DND-41 (cell line): ENCODE measurements around the gene PAX1.

Source experiments
- EZH2 ChIP-seq: IDR thresholded peaks from 3 replicates; pipeline ENCODE4 v1.6.1; 2012; ENCODE audit warnings: borderline replicate concordance, low read depth, mild to moderate bottlenecking, moderate library complexity, low read length, inconsistent platforms; ENCODE audit not compliant: severe bottlenecking
- TF ChIP-seq, protein P1 (sequence below): IDR thresholded peaks from 2 replicates; pipeline ENCODE4 v1.5.1; 2012; ENCODE audit warnings: borderline replicate concordance, low read length, moderate library complexity, mild to moderate bottlenecking; ENCODE audit not compliant: poor library complexity, severe bottlenecking; ENCODE audit errors: extremely low read depth

DNA sequence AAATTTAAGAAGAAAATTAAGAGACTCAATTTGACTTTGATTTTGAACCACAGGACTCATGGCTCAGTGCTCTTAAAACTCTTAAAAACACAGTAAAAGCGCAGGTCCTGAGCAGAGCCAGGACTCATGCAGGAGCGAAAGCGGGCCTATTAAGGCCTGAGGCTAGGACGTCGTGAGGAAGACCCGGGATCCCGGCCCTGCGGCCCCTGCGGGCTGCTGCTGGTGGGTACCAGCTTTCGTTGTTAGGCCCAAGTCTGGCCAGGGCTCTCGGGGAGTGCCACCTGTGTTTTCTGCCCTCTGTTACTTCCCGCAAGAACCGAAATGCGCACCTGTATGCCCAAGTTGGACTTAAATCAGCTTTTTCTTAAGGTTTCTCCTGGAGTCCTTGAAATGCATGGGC is 3.4 kb upstream of the PAX1 start:
- no peak for TF ChIP-seq EZH2
- TF ChIP-seq, protein P1, sequence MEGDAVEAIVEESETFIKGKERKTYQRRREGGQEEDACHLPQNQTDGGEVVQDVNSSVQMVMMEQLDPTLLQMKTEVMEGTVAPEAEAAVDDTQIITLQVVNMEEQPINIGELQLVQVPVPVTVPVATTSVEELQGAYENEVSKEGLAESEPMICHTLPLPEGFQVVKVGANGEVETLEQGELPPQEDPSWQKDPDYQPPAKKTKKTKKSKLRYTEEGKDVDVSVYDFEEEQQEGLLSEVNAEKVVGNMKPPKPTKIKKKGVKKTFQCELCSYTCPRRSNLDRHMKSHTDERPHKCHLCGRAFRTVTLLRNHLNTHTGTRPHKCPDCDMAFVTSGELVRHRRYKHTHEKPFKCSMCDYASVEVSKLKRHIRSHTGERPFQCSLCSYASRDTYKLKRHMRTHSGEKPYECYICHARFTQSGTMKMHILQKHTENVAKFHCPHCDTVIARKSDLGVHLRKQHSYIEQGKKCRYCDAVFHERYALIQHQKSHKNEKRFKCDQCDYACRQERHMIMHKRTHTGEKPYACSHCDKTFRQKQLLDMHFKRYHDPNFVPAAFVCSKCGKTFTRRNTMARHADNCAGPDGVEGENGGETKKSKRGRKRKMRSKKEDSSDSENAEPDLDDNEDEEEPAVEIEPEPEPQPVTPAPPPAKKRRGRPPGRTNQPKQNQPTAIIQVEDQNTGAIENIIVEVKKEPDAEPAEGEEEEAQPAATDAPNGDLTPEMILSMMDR, result no peak
